ENCODE results near the gene DMAC2L.
"Not testable (repeated sequence)": the region's sequence is repeated elsewhere in the genome, so short reads cannot be mapped to it uniquely, and the experiment has no call there.

DMAC2L gene

GRCh38 chr14:50311972-50312733, at the start of gene DMAC2L, which contains the start of gene L2HGDH:
Gene DMAC2L, plus strand, starts transcription at chr14:50312324. Its CDS starts 9,164 bp downstream, at chr14:50321488.
Gene L2HGDH, minus strand, starts transcription at chr14:50312229. Its CDS starts 79 bp downstream, at chr14:50312150.
- DNase-seq (ENCODE audit: low read depth in 4 of 4, low spot score in 1 of 4): peak; percentile 74 to 86 (median 76)

- no peak for DNase-seq (ENCODE audit: low read depth in 4 of 4, low spot score in 1 of 4)
Measured at GRCh38 chr14:50262865-50263264, 49.3 kb upstream of the DMAC2L start.

- no peak for DNase-seq (ENCODE audit: low read depth in 4 of 4, low spot score in 1 of 4)
Measured at GRCh38 chr14:50263321-50263720, 48.8 kb upstream of the DMAC2L start.

GRCh38 chr14:50265029-50265428, 47.1 kb upstream of the DMAC2L start:
- DNase-seq (ENCODE audit: low read depth in 4 of 4, low spot score in 1 of 4): no peak

GRCh38 chr14:50270932-50271331, 41.2 kb upstream of the DMAC2L start:
- DNase-seq (ENCODE audit: low read depth in 4 of 4, low spot score in 1 of 4): no peak

- no peak for DNase-seq (ENCODE audit: low read depth in 4 of 4, low spot score in 1 of 4)
Measured at GRCh38 chr14:50272498-50272897, 39.6 kb upstream of the DMAC2L start.

GRCh38 chr14:50285861-50286260, 26.3 kb upstream of the DMAC2L start:
- no peak for DNase-seq (ENCODE audit: low read depth in 4 of 4, low spot score in 1 of 4)

- no peak for DNase-seq (ENCODE audit: low read depth in 4 of 4, low spot score in 1 of 4)
Measured at GRCh38 chr14:50288146-50288545, 24.0 kb upstream of the DMAC2L start.

GRCh38 chr14:50290306-50290705, 21.8 kb upstream of the DMAC2L start:
- DNase-seq (ENCODE audit: low read depth in 4 of 4, low spot score in 1 of 4): no peak

- DNase-seq (ENCODE audit: low read depth in 4 of 4, low spot score in 1 of 4): no peak
Measured at GRCh38 chr14:50299585-50299984, 12.5 kb upstream of the DMAC2L start.

- no peak for DNase-seq (ENCODE audit: low read depth in 4 of 4, low spot score in 1 of 4)
Measured at GRCh38 chr14:50301914-50302313, 10.2 kb upstream of the DMAC2L start.

GRCh38 chr14:50303744-50304471, 8.2 kb upstream of the DMAC2L start:
- no peak for DNase-seq (ENCODE audit: low read depth in 4 of 4, low spot score in 1 of 4)

GRCh38 chr14:50308363-50308915, 3.7 kb upstream of the DMAC2L start:
- DNase-seq (ENCODE audit: low read depth in 4 of 4, low spot score in 1 of 4): no peak

- no peak for DNase-seq (ENCODE audit: low read depth in 4 of 4, low spot score in 1 of 4)
Measured at GRCh38 chr14:50310445-50310844, 1.7 kb upstream of the DMAC2L start.

- no peak for DNase-seq (ENCODE audit: low read depth in 4 of 4, low spot score in 1 of 4)
Measured at GRCh38 chr14:50311337-50311971, 670 bp upstream of the DMAC2L start.

GRCh38 chr14:50312734-50313054, 570 bp downstream of the DMAC2L start:
- peak in 1 of 4 experiments; percentile 15 for DNase-seq (ENCODE audit: low read depth in 4 of 4, low spot score in 1 of 4)

GRCh38 chr14:50314098-50314497, 2.0 kb downstream of the DMAC2L start:
- DNase-seq (ENCODE audit: low read depth in 4 of 4, low spot score in 1 of 4): not testable (repeated sequence)

GRCh38 chr14:50318031-50318626, 6.0 kb downstream of the DMAC2L start:
- no peak for DNase-seq (ENCODE audit: low read depth in 4 of 4, low spot score in 1 of 4)

- no peak for DNase-seq (ENCODE audit: low read depth in 4 of 4, low spot score in 1 of 4)
Measured at GRCh38 chr14:50319293-50319692, 7.2 kb downstream of the DMAC2L start.

GRCh38 chr14:50319721-50320120, 7.6 kb downstream of the DMAC2L start:
- DNase-seq (ENCODE audit: low read depth in 4 of 4, low spot score in 1 of 4): no peak

- DNase-seq (ENCODE audit: low read depth in 4 of 4, low spot score in 1 of 4): no peak
Measured at GRCh38 chr14:50320283-50320682, 8.2 kb downstream of the DMAC2L start.
